HL-60/S4 treated with retinoic acid at 250 ng/mL for 4 days and 3 days (cell line): ENCODE measurements around the gene FAM3B.
"Not testable (repeated sequence)": the region's sequence is repeated elsewhere in the genome, so short reads cannot be mapped to it uniquely, and the experiment has no call there.

Source experiments
- in situ Hi-C: fragments of 300-500 bp; cut with MboI; formaldehyde crosslinking; loops from 2 replicates; pipeline ENCODE4 v1.7.0; 2022; ENCODE audit warnings: low sequenced_read_pairs

FAM3B gene

GRCh38 chr21:41349126-41349525 lies 32.5 kb downstream of the FAM3B start:
- in situ Hi-C loops = no loop called here

DNA sequence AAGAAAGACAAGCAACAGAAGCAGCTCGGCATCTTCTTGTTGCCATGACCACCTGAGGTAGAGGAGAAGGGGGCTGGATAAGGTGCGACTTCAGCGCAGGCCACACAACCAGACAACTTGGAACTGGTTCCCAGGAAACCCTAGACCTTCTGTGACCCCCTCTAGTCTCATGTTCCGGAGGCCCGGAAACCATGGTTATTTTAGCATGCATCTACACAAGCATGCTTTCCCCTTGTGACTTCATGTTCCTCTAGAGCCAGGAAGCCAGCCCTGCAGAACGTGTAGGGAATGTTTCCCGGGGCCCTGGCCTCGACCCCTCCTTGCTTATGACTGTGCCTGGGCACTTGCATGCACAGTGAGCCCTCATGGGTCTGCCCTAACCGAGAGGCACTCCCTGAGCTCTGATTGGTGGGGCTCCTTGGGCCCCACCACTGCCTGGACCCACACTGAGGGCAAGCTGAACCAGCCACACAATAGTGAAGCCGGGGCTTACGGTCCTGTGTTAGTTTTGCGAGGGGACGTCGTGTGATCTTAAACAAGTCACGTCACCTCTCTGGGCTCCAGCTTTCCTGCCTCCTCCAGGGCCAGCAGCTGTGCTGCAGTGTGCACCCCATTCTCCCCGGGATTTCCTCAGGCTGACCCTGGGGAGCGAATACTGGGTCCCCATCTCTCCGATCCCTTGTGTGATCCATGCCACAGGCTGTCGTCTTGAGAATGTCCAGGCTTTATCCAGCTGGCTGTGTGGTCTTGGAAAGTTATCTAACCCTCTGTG lies 33.2 kb downstream of the FAM3B start:
- in situ Hi-C loops = no loop called here

- in situ Hi-C loops = no loop called here
Observed at GRCh38 chr21:41350436-41351155, 34.0 kb downstream of the FAM3B start.

DNA sequence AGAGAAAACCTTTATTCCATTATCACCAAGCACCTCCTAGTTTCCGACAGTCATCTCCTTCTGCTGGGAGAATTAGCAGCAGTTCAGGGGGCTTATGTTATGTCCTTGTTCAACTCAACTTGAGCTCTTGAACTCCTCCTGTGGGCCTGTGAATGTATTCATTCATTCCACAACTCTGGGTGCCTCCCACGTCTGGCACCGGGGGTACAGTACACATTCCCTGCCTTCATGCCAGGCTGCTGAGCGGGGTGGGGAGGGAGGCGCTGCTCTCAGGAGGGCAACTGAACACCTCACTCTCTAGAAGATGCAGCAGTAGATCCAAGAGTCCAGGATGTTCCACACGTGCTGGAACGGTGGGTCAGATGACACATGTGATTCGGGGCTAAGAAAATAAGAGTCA lies 40.9 kb downstream of the FAM3B start:
- in situ Hi-C loops = no loop called here

- in situ Hi-C loops = no loop called here
Observed at GRCh38 chr21:41358193-41359166, 41.9 kb downstream of the FAM3B start.

DNA sequence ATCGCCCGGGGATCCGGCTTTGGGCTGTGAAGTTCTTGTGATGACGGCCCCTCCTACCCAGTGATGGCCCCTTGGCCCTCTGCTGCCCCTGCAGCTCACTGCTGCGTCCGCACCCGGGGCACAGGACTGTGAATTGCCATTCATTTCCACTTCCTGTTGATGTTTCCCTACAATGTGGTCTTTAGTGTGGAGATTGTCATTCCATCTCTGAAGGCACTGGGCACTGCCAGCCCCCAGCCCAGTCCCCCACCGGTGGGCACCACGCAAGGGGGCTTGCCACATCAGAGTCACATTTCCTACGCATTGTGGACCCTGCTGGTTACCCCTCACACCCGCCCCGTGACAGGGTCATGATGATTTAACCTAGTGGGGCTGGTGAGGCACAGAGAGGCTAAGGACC lies 42.7 kb downstream of the FAM3B start:
- in situ Hi-C loops = no loop called here

DNA sequence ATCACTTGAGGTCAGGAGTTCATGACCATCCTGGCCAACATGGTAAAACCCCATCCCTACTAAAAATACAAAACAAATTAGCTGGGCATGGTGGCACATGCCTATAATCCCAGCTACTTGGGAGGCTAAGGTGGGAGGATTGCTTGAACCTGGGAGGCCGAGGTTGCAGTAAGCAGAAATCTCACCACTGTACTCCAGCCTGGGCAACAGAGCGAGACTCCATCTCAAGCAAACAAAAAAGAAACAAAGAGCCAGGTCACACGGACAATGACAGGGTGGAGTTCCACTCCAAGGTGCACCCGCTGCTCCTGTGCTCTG lies 43.1 kb downstream of the FAM3B start:
- in situ Hi-C loops = not testable (repeated sequence)

DNA sequence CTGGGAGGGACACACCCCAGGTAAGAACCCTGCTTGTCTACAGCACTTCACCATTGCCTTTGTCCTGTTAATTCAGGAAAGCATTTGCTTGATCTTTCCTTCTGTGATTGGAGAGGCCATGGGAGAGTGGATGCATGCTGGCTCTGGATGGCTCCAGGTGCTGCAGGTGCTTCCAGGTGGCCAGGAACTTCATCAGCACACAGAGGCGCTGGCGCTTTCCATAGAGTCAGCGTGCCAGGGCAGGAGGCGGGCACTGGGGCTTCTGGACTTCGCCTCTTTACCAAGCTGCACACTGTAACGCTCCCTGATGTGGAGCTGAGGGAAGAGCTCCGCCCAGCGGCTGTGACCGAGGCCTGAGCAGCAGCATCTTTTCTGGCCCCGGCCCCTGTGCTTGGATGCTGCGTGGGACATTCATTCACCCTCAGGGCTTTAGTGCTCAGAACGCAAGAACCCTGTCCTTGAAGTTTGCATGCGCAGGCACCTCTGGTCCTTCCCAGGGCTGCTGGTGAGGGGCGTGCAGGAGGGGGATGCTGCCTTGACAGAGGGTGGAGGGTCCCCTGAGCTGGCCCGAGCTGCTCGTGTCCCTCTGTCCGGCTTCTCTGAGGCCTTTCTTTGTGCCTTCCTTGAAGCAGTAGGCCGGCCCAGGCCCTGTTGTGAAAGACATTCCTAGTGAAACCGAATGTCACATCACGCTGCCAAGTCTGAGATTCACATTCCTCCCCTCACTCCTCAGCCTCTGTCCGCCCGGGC lies 43.6 kb downstream of the FAM3B start:
- in situ Hi-C loops = no loop called here

- in situ Hi-C loops = no loop called here
Observed at GRCh38 chr21:41361053-41361785, 44.6 kb downstream of the FAM3B start.

DNA sequence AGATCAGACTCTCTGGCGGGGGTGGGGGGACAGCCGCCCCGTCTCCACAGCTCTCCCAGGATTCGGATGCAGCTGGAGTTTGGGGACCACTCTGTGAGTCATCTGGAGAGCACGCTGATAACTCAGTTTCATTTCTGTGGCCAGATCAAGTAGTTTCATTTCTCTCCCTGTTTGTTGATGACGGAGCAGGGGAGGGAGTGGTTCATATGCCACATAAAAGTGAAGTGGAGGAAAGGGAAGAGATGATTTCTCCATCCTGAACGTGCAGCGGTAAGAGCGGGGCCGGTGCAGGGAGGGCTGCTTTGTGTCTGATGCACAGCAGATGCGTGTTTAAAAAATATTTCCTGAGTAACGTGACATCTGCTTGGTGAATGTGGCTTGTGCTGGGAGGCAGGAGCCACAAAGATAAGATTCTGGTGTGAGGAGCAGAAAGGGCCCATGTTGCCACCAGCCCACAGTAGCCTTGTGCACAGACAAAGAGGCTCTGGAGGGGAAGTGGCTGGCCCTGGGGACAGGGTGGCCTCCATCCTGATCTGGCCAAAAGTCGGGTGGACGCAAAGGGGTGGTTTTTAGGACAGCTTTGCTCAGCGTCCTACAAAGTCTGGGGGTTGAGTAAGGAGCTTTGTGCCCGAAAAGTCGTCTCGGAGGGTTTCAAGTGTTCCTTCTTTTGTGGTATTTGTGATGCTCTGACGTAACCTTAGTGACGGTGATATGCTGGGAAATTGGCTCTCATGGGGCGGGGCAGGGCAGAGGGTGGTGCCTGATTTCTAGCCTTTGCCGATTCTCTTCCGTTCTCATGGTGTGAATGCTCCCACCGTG lies 45.4 kb downstream of the FAM3B start, which contains the start of gene MX2:
MX2 (plus strand) TSS at position 242 of the 819 bp plus-strand sequence. CDS start 14,880 bp downstream, outside the sequence.
- in situ Hi-C loops = no loop called here

GRCh38 chr21:41362605-41363369 lies 46.2 kb downstream of the FAM3B start:
- in situ Hi-C loops = no loop called here

DNA sequence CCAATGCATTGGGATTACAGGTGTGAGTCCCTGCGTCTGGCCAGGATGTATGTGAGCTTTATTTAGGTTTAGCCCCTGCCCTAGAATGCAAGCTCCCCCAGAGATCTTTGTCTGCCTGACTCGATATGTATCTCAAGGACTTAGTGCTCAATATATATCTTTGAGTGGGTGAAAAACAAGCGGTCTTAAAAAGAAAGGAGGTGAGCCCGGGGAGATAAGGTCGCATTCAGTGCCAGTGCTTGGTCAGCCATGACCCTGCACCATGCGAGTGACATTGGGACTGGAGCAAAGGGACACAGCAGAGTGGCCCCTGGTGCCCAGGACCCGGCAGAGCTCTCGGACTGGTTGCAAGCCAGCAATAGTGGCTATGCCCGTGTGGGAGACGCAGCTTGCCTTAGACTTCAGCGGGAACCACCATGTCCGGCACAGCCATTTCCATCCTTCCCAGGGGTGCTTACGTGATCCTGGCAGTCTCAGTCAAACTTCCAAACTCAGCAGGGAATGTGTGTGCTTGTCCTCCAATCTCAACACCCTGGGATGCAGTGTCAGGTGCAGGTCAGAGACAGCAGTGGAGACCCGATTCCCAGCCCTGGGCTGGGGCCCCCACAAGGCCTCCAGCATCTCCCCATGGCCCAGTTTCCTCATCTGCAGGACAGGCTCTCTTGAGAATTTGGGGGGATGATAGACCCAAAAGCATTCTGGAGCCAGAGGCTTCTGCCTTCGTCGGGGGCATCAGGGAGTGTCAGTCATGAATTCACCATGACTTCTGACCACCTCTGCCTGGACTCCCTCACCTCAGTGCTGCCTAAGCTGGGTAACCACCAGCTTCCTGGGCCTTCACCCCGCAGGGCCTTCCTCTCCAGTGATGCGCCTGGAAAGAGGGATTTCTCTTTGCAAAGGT lies 47.0 kb downstream of the FAM3B start:
- in situ Hi-C loops = no loop called here

DNA sequence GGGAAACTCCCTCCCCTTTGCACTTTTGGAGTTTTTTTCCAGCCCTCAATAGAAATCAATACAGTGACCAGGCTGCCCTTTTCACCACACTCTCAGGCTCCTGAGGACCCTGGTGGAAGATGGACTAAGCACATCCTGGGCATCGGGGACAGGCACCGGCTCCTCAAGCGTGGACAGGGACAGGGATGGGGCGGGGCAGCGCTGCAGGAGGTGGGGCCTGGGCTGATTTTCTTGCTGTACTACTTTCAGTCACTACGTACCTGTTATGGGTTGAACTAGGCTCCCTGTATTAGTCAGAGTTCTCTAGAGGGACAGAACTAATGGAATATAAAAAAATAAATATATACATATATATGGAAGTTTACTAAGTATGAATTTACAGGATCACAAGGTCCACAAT lies 47.7 kb downstream of the FAM3B start:
- in situ Hi-C loops = no loop called here

DNA sequence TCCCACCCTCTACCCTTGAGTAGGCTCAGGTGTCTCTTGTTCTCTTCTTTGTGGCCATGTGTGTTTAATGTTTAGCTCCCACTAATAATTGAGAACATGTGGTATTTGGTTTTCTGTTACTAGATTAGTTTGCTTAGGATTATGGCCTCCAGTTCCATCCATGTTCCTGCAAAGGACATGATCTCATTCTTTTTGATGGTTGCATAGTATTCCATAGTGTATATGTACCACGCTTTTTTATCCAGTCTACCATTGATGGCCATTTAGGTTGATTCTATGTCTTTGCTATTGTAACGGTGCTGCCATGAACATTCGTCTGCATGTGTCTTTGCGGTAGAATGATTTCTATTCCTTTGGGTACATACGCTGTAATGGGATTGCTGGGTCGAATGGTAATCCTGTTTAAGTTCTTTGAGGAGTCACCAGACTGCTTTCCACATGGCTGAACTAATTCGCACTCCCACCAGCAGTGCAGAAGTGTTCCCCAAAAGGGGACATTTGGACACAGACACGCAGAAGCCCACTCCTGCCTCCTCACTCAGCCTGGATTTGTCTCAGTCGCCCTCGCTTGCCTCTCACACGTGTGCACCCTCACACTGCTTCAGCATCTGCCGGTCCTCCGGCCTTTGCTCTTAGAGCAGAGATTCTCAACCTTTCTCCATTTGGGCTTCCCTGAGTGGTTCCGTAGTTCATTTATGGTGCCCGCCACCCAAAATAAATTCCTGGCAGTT lies 48.9 kb downstream of the FAM3B start:
- in situ Hi-C loops = no loop called here

GRCh38 chr21:41366522-41367151 lies 50.0 kb downstream of the FAM3B start:
- in situ Hi-C loops = no loop called here

GRCh38 chr21:41367301-41367944 lies 50.8 kb downstream of the FAM3B start:
- in situ Hi-C loops = no loop called here
